MG63 (cell line): ENCODE results near the gene CENATAC. TPM values are rescaled to one million over a fixed set of nuclear protein-coding genes. Genes with fewer than 3 reads are reported as not detected.
A peak's percentile ranks its signal among the peaks of the same experiment; 100 is the strongest.
"Not testable (repeated sequence)": the region's sequence is repeated elsewhere in the genome, so short reads cannot be mapped to it uniquely, and the experiment has no call there.

Experiments used
- DNase-seq: peaks from one replicate; pipeline ENCODE4 v3.0.0-alpha.2; 2020
- H3K27me3 ChIP-seq: fragments of 250-450 bp; sonication (Bioruptor Pico); 2 replicates; pipeline ENCODE4 v1.5.1; 2020; ENCODE audit warnings: mild to moderate bottlenecking, moderate library complexity
- H3K36me3 ChIP-seq: fragments of 250-450 bp; sonication (Bioruptor Pico); 2 replicates; pipeline ENCODE4 v1.5.1; 2020; ENCODE audit warnings: mild to moderate bottlenecking, moderate library complexity
- H3K4me3 ChIP-seq: fragments of 250-450 bp; sonication (Bioruptor Pico); 2 replicates; pipeline ENCODE4 v1.5.1; 2020; ENCODE audit warnings: mild to moderate bottlenecking, moderate library complexity
- H3K9me3 ChIP-seq: fragments of 250-450 bp; sonication (Bioruptor Pico); 2 replicates; pipeline ENCODE4 v1.5.1; 2020; ENCODE audit warnings: mild to moderate bottlenecking, moderate library complexity
- total RNA-seq: library from RNA; depleted of rRNA; stranded (reverse); fragments of >200 nt; shearing (Covaris generic); gene quantifications from 2 replicates; pipeline ENCODE4 v1.2.3, GENCODE V29; 2014; ENCODE audit warnings: low replicate concordance

Gene CENATAC
- total RNA-seq, 1 experiment from 2014 or later = 12.7 TPM

DNA sequence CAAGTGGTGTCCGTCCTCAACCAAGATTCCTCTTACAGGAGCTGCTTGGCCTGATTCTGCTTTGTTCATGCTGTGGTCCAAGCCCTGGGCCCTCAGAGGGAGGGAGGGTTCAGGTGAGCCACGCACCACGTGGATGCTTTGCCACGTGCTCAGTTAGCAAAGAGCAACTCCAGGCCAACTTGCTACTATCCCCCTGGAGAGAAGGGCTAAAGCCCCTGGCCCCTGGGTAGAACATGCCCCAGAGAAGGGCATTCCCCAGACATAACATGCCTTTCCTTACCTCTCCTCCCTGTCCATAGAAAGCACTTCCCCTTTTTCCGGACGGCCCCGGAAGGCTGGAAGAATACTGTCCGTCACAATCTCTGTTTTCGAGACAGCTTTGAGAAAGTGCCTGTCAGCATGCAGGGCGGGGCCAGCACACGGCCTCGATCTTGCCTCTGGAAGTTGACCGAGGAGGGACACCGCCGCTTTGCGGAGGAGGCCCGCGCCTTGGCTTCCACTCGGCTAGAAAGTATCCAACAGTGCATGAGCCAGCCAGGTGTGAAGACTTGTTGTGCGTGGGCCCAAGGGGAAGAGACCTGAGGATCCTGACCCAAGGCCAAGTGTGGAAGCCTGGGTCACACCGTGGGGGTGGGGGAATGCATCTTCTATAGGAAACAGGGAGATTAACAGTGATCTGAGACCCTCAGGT is 17.6 kb upstream of the CENATAC start:
- H3K36me3 ChIP-seq = no peaks in the 10 kb centered on the region
- H3K4me3 ChIP-seq = no peak overlapping the region
- no peaks in the 10 kb centered on the region; the same call in 1 of the 2 replicates for H3K9me3 ChIP-seq
- DNase-seq = no peak
- H3K27me3 ChIP-seq = no peaks in the 10 kb centered on the region

DNA sequence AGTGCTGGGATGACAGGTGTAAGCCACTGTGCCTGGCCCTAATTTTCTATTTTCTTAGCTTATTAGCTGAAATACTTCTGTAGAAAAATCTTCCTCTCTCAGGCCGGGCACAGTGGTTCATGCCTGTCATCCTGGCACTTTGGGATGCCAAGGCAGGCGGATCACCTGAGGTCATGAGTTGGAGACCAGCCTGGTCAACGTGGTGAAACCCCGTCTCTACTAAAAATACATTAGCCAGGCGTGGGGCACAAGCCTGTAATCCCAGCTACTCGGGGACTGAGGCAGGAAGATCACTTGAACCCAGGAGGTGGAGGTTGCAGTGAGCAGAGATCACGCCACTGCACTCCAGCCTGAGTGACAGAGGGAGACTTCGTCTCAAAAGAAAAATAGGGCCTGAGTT is 13.6 kb upstream of the CENATAC start:
- H3K27me3 ChIP-seq, H3K4me3 ChIP-seq, DNase-seq, H3K9me3 ChIP-seq, H3K36me3 ChIP-seq: not testable (repeated sequence)

DNA sequence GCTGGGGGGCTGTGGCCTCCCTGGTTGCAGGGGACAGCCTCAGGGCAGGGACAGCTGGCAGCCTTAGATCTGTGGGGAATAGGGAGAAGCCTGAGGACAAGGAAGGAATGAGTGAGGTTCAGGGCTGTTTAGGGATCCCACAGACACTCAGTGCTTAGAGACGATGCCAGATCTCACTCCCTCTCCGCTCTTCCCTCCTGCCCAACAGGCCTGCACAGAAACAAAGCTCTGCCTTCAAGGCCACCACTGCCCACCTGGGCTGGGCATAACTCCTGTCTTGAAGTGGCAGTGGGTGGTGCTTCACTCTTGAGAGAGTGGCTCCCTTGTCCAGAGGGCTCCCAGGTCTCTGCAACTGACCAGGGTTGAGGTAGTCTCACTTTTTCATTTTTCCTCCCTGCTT is 13.1 kb upstream of the CENATAC start:
- Histone ChIP-seq H3K36me3 (no peaks in the 10 kb centered on the region), H3K4me3 (no peak overlapping the region), H3K9me3 (no peaks in the 10 kb centered on the region), H3K27me3 (no peaks in the 10 kb centered on the region)
- no peak for DNase-seq

DNA sequence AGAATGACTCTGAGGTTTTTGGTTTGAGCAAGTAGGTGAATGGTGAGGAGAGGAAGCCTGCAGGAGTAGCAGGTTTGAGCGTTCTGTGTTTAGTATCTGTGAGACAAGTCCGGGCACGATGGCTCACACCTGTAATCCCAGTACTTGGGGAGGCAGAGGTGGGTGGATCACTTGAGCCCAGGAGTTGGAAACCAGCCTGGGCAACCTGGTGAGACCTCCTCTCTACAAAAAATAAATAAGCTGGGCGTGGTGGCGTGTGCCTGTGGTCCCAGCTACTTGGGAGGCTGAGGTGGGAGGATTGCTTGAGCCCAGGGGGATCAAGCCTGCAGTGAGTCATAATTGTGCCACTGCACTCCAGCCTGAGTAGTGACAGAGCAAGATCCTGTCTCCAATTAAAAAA is 9.7 kb upstream of the CENATAC start:
- Histone ChIP-seq H3K4me3 (no peak overlapping the region), H3K27me3 (no peaks in the 10 kb centered on the region), H3K36me3 (no peaks in the 10 kb centered on the region), H3K9me3 (no peaks in the 10 kb centered on the region)
- no peak for DNase-seq

DNA sequence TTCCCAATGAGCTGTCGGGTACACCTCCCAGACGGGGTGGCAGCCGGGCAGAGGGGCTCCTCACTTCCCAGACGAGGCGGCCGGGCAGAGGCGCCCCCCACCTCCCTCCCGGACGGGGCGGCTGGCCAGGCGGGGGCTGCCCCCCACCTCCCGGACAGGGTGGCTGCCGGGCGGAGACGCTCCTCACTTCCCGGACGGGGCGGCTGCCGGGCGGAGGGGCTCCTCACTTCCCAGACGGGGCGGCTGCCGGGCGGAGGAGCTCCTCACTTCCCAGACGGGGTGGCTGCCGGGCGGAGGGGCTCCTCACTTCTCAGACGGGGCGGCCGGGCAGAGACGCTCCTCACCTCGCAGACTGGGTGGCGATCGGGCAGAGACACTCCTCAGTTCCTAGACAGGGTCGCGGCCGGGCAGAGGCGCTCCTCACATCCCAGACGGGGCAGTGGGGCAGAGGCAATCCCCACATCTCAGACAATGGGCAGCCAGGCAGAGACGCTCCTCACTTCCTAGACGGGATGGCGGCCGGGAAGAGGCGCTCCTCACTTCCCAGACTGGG is 6.4 kb upstream of the CENATAC start:
- not testable (repeated sequence) for DNase-seq, H3K9me3 ChIP-seq, H3K4me3 ChIP-seq, H3K36me3 ChIP-seq, H3K27me3 ChIP-seq

DNA sequence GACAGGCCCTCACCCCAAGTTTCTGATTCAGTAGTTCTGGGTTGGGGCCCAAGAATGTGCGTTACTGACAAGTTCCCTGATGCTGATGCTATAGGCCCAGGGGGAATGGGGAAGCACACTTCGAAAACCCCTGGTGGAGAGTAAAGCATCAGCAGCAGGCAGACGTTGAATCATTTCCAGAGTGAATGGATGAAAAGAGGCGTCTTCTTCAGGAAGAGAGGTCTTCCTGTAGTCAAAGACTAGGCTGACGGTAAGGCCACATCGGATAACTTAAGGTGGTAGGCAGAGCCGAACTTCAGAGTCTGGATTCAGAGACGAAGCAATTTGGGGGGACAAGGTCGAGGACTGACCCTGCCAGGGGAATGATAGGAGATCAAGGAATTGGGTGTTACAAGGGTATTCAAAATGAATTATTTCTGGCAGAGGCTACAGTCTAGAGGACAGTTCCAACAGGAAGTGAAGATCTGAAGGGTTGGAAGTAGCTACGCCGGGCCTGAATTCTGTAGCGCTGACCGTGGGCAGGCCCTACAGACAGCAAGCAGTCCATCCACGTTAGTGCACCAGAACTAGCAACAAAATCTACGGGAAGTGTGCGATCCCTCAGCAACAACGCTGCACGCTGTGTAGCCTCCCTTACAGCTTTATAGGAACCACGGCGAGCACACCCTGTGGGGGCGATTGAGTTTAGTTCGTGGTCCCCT is 862 bp upstream of the CENATAC start:
- Histone ChIP-seq H3K36me3 (peaks cover 29% of the 10 kb centered on the region), H3K4me3 (peak overlapping the region; percentile 92), H3K9me3 (no peaks in the 10 kb centered on the region), H3K27me3 (no peaks in the 10 kb centered on the region)
- DNase-seq = peak; percentile 38

DNA sequence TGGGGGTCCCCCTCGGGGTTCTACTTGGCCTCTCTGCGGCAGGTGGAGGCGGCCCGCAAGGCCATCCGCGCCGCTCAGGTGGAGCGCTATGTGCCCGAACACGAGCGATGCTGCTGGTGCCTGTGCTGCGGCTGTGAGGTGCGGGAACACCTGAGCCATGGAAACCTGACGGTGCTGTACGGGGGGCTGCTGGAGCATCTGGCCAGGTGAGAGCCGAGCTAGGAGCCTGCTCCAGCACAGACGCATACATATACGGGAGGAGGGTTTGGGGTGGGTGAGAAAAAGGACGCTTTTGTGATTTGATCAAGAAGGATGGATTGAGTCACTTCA is 415 bp downstream of the CENATAC start:
- Histone ChIP-seq H3K9me3 (no peaks in the 10 kb centered on the region), H3K36me3 (peaks cover 31% of the 10 kb centered on the region), H3K27me3 (no peaks in the 10 kb centered on the region), H3K4me3 (peak overlapping the region; percentile 92)
- no peak for DNase-seq

DNA sequence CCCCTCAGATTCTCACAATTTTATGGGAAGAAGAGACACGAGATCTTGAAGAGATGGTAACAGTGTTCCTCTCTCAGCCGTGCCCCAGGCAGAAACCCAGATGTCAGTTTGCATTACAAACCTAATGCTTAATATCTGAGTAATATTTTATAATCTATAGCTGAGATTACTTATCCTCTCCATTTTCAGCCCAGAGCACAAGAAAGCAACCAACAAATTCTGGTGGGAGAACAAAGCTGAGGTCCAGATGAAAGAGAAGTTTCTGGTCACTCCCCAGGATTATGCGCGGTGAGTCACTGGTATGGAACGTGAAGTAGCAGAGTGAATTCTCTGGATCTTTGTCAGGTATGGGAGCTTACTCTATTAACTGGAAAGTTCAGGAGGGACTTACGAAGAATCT is 884 bp downstream of the CENATAC start:
- peaks cover 31% of the 10 kb centered on the region for H3K36me3 ChIP-seq
- H3K9me3 ChIP-seq = no peaks in the 10 kb centered on the region
- H3K4me3 ChIP-seq = peak overlapping the region; percentile 92
- peak; percentile 65 for DNase-seq
- H3K27me3 ChIP-seq = no peaks in the 10 kb centered on the region

DNA sequence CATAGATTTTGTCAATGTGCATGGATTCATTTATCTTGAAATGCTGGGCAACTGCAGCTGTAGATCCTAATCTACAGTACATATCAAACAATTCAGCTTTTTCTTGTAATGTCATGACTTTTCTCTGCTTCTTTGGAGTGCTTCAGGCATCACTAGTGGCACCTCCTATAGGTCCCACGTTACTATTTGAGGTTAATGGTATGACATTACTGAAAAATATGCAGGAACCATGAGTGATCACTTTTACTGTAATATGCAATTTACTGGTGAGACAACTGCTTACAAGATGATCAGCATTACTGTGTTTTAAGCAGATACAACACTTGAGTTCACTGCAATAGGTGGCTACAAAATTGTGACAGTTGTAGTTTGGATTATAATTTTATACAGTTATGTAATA is 3.0 kb downstream of the CENATAC start:
- no peak for DNase-seq
- no peak overlapping the region for H3K4me3 ChIP-seq
- H3K27me3 ChIP-seq = no peaks in the 10 kb centered on the region
- H3K36me3 ChIP-seq = peaks cover 37% of the 10 kb centered on the region
- H3K9me3 ChIP-seq = no peaks in the 10 kb centered on the region

DNA sequence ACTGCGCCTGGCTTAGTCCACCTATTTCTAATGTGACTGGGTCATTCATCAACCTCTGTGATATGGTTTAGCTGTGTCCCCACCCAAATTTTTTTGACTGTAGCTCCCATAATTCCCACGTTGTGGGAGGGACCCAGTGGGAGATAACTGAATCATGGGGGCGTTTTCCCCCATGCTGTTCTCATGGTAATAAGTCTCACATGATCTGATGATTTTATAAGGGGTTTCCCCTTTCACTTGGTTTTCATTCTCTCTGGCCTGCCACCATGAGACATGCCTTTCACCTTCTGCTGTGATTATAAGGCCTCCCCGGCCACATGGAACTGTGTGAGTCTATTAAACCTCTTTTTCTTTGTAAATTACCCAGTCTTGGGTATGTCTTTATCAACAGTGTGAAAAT is 8.7 kb downstream of the CENATAC start:
- Histone ChIP-seq H3K4me3 (no peak overlapping the region), H3K27me3 (no peaks in the 10 kb centered on the region), H3K36me3 (peaks cover 31% of the 10 kb centered on the region), H3K9me3 (no peaks in the 10 kb centered on the region)
- no peak for DNase-seq

DNA sequence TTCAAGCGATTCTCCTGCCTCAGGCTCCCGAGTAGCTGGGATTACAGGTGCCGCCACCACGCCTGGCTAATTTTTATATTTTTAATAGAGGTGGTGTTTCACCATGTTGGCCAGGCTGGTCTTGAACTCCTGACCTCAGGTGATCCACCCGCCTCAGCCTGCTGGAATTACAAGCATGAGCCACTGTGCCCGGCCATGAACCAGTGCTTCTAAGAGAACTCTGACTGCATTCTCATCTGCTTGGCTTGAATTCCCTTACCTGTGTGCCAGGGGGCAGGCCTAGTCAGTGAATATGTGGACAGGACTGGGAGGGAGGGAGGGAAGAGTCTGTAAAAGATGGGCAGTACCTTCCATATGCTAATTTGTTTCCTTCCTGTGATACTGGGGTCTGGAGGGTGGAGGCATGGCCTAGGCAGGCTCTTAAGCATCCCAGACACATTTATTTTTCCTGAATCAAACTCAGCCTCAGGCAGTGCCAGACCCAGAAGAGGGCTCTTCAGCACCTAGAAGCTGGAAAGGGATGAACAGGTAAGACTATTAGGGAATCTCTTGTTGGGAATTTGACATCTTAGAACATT is 13.6 kb downstream of the CENATAC start:
- H3K9me3 ChIP-seq = no peaks in the 10 kb centered on the region
- no peak overlapping the region for H3K4me3 ChIP-seq
- H3K27me3 ChIP-seq = no peaks in the 10 kb centered on the region
- peaks cover 52% of the 10 kb centered on the region for H3K36me3 ChIP-seq
- no peak for DNase-seq

DNA sequence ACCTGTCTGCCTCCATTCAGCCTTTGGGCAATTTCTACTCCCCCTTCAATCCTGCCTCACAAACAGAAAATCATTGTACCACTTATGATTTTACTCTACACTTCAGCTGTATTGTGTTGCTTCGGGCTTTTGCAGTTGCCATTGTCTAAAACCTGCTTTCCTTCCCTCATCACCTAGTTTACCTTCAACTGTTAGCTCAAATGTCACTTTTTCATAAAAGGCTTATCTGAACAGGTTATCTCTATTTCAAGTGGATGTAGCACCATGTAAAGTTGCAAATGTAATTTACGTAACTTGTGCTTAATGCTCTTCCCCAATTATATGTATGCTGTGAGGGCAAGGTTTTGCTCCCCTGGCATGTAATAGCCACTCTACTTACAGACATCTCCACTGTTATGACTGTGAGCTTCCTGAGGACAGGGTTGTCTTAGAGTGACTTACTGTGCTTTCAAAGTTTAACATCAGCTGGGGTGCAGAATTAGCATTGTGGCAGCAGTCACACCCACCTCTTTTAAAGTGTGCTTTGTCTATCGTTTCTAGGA is 14.8 kb downstream of the CENATAC start:
- Histone ChIP-seq H3K27me3 (no peaks in the 10 kb centered on the region), H3K4me3 (no peak overlapping the region), H3K36me3 (peaks cover 52% of the 10 kb centered on the region), H3K9me3 (no peaks in the 10 kb centered on the region; the same call in 1 of the 2 replicates)
- no peak for DNase-seq

DNA sequence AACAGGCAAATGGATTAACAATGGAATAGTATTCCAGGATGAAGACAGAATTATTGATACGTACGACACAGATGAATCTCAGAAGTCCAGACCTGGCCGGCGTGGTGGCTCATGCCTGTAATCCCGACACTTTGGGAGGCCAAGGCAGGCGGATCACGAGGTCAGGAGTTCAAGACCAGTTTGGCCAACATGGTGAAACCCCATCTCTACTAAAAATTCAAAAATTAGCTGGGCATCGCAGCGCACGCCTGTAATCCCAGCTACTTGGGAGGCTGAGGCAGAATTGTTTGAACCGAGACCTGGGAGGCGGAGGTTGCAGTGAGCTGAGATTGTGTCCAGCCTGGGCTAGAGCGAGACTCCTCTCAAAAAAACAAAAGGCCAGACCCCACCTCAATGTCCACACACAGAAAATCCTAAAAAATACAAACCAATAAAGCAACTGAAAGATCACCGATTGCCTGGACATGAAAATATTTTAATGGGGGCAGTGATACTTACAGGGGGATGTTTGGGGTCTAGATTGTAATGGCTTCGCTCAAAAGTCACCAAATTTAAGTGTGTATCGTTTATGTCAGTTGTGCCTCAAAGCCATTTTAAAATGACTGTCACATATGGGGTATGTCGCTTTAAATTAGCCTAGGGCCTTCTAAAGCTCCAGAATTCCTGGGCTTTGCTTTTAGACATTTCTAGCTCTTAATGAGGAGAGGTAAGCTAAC is 16.4 kb downstream of the CENATAC start:
- no peak overlapping the region for H3K4me3 ChIP-seq
- no peaks in the 10 kb centered on the region for H3K27me3 ChIP-seq
- no peak for DNase-seq
- H3K36me3 ChIP-seq = peaks cover 52% of the 10 kb centered on the region
- H3K9me3 ChIP-seq = no peaks in the 10 kb centered on the region; the same call in 1 of the 2 replicates

DNA sequence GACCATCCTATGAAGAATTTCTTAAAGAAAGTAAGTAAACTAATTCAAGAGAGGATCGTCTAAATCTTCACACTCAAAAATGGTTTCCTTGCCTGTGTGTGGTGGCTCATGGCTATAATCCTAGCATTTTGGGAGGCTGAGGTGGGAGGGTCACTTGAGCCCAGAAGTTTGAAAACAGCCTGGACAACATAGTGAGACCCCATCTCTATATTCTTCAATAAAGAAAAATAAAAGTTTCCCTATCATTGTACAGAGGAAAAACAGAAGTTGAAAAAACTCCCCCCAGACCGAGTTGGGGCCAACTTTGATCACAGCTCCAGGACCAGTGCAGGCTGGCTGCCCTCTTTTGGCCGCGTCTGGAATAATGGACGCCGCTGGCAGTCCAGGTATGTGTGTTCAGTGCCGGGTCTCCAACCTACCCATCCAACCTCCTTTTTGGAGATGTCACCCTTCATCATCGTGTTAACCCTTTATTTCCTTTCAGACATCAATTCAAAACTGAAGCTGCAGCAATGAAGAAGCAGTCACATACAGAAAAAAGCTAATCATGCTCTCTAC is 17.2 kb downstream of the CENATAC start:
- DNase-seq = no peak

DNA sequence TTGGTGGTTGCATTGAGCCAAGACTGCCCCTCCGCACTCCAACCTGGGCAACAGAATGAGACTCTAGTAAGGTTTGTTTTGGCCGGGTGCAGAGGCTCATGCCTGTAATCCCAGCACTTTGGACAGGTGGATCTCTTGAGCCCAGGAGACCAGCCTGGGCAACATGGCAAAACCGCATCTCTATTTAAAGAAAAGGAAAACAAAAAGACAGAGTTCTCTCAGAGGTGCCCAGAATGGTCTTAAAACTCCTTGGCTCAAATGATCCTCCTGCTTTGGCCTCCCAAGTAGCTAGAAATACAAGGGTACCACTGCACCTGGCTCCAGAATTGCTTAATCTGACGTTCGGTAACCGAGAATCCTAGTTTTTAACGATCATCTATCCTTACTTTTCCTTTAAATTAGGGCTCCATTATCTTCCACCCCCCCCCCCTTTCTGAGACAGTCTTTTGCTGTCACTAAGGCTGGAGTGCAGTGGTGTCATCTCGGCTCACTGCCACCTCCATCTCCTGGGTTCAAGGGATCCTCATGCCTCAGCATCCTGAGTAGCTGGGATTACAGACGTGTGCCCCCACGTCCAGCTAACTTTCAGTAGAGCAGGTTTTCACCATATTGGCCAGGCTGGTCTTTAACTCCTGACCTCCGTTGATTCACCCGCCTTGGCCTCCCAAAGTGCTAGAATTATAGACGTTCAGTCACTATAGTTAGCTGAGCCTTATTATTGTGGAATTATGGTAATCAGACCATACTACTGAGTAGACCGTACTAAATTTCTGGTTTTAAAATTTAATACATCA is 18.5 kb downstream of the CENATAC start:
- peak overlapping the region; percentile 97 for H3K4me3 ChIP-seq
- no peak for DNase-seq
- peaks cover 62% of the 10 kb centered on the region for H3K36me3 ChIP-seq
- no peaks in the 10 kb centered on the region for H3K27me3 ChIP-seq
- no peaks in the 10 kb centered on the region; the same call in 1 of the 2 replicates for H3K9me3 ChIP-seq

More for the DNA sequence above, 17.2 kb downstream of the CENATAC start:
- Histone ChIP-seq H3K36me3 (peaks cover 56% of the 10 kb centered on the region), H3K9me3 (no peaks in the 10 kb centered on the region; the same call in 1 of the 2 replicates), H3K4me3 (no peak overlapping the region), H3K27me3 (no peaks in the 10 kb centered on the region)

DNA sequence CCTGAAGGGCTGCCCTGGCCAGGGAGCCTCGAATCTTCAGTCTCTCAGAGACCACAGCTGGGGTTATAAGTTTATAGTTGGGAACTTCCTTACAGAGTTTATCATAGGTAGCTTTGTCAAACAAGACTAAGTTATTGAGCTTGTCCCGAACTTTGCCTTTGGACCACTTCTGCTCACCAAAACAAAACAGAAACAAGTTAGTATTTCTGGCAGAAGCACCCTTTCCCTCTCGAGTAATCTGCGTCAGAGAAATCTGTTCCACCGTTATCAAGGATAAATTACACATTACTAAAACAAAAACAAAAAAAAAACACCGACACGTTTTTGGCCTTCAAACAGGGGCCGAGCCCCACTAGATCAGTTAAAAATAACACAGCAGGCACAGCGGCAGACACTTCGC is 19.4 kb downstream of the CENATAC start:
- H3K9me3 ChIP-seq, H3K27me3 ChIP-seq, DNase-seq: not testable (repeated sequence)
- Histone ChIP-seq H3K36me3 (peaks cover 71% of the 10 kb centered on the region), H3K4me3 (peak overlapping the region; percentile 97)
